ENCODE results near the gene UGGT2. TPM values are rescaled to one million over a fixed set of nuclear protein-coding genes. Genes with fewer than 3 reads are reported as not detected.
"Not testable (repeated sequence)": the region's sequence is repeated elsewhere in the genome, so short reads cannot be mapped to it uniquely, and the experiment has no call there.

The UGGT2 gene
- total RNA-seq, 2 experiments from 2014 or later, result not detected

- ChIA-PET CTCF (interaction anchor here (0.9 kb wide), 1 partner anchor 127 kb away, joined by 3 read pairs; no protein-coding TSS in a partner anchor), POLR2A (no interaction called here)
- H3K4me3 Mint-ChIP-seq, result no peak overlapping the region
- no peaks in the 10 kb centered on the region for H3K9me3 Mint-ChIP-seq
- no peak overlapping the region for H3K27ac Mint-ChIP-seq
- H3K4me1 Mint-ChIP-seq, result no peaks in the 10 kb centered on the region
- DNase-seq, result no peak
- H3K27me3 Mint-ChIP-seq, result no peaks in the 10 kb centered on the region
- H3K36me3 Mint-ChIP-seq (ENCODE audit: low read depth), result no peaks in the 10 kb centered on the region
Measured at GRCh38 chr13:95982144-95982543, 71.1 kb downstream of the UGGT2 start.

GRCh38 chr13:95972651-95973050 lies 80.5 kb downstream of the UGGT2 start:
- POLR2A ChIA-PET; H3K27ac Mint-ChIP-seq; H3K4me1 Mint-ChIP-seq; H3K36me3 Mint-ChIP-seq (ENCODE audit: low read depth); CTCF ChIA-PET; DNase-seq; H3K4me3 Mint-ChIP-seq; H3K9me3 Mint-ChIP-seq; H3K27me3 Mint-ChIP-seq: not testable (repeated sequence)

GRCh38 chr13:95970878-95971277 lies 82.3 kb downstream of the UGGT2 start:
- no peak overlapping the region for H3K27ac Mint-ChIP-seq
- CTCF ChIA-PET, result no interaction called here
- no peaks in the 10 kb centered on the region for H3K27me3 Mint-ChIP-seq
- no peaks in the 10 kb centered on the region for H3K36me3 Mint-ChIP-seq (ENCODE audit: low read depth)
- H3K4me3 Mint-ChIP-seq, result no peak overlapping the region
- H3K4me1 Mint-ChIP-seq, result no peaks in the 10 kb centered on the region
- H3K9me3 Mint-ChIP-seq, result no peaks in the 10 kb centered on the region
- DNase-seq, result no peak
- POLR2A ChIA-PET, result no interaction called here

GRCh38 chr13:95968906-95969305 lies 84.3 kb downstream of the UGGT2 start:
- ChIA-PET POLR2A (no interaction called here), CTCF (no interaction called here)

GRCh38 chr13:95957331-95957730 lies 95.9 kb downstream of the UGGT2 start:
- POLR2A ChIA-PET, result no interaction called here
- Mint-ChIP-seq H3K36me3 (ENCODE audit: low read depth) (no peaks in the 10 kb centered on the region), H3K9me3 (peaks cover 9% of the 10 kb centered on the region), H3K4me1 (no peaks in the 10 kb centered on the region), H3K27me3 (no peaks in the 10 kb centered on the region), H3K27ac (no peak overlapping the region), H3K4me3 (no peak overlapping the region)
- CTCF ChIA-PET, result no interaction called here
- no peak for DNase-seq

More at GRCh38 chr13:95968906-95969305, 84.3 kb downstream of the UGGT2 start:
- Mint-ChIP-seq H3K9me3 (no peaks in the 10 kb centered on the region), H3K4me1 (no peaks in the 10 kb centered on the region), H3K36me3 (ENCODE audit: low read depth) (no peaks in the 10 kb centered on the region), H3K27me3 (no peaks in the 10 kb centered on the region), H3K27ac (no peak overlapping the region), H3K4me3 (no peak overlapping the region)
- no peak for DNase-seq

- Mint-ChIP-seq H3K4me3 (no peak overlapping the region), H3K4me1 (no peaks in the 10 kb centered on the region)
Measured at GRCh38 chr13:95956589-95957148, 96.5 kb downstream of the UGGT2 start.

GRCh38 chr13:95955719-95956118 lies 97.5 kb downstream of the UGGT2 start:
- Mint-ChIP-seq H3K27ac (no peak overlapping the region), H3K9me3 (peaks cover 9% of the 10 kb centered on the region), H3K27me3 (no peaks in the 10 kb centered on the region), H3K4me3 (no peak overlapping the region), H3K4me1 (no peaks in the 10 kb centered on the region), H3K36me3 (ENCODE audit: low read depth) (no peaks in the 10 kb centered on the region)
- ChIA-PET CTCF (no interaction called here), POLR2A (no interaction called here)
- no peak for DNase-seq

More at GRCh38 chr13:95956589-95957148, 96.5 kb downstream of the UGGT2 start:
- Mint-ChIP-seq H3K9me3 (peaks cover 9% of the 10 kb centered on the region), H3K27ac (no peak overlapping the region), H3K36me3 (ENCODE audit: low read depth) (no peaks in the 10 kb centered on the region), H3K27me3 (no peaks in the 10 kb centered on the region)
- no peak for DNase-seq
- CTCF ChIA-PET, result no interaction called here
- POLR2A ChIA-PET, result no interaction called here

- Mint-ChIP-seq H3K4me3 (no peak overlapping the region), H3K9me3 (peaks cover 9% of the 10 kb centered on the region), H3K27ac (no peak overlapping the region), H3K36me3 (ENCODE audit: low read depth) (no peaks in the 10 kb centered on the region), H3K27me3 (no peaks in the 10 kb centered on the region), H3K4me1 (no peaks in the 10 kb centered on the region)
- ChIA-PET CTCF (no interaction called here), POLR2A (no interaction called here)
- DNase-seq, result no peak
Measured at GRCh38 chr13:95955255-95955654, 97.9 kb downstream of the UGGT2 start.

GRCh38 chr13:95954266-95954665 lies 98.9 kb downstream of the UGGT2 start:
- Mint-ChIP-seq H3K9me3 (peaks cover 3% of the 10 kb centered on the region), H3K4me1 (no peaks in the 10 kb centered on the region), H3K27ac (no peak overlapping the region), H3K36me3 (ENCODE audit: low read depth) (no peaks in the 10 kb centered on the region), H3K4me3 (no peak overlapping the region), H3K27me3 (no peaks in the 10 kb centered on the region)
- ChIA-PET POLR2A (no interaction called here), CTCF (no interaction called here)
- no peak for DNase-seq

GRCh38 chr13:95950103-95950502 lies 103.1 kb downstream of the UGGT2 start:
- CTCF ChIA-PET, result interaction anchor here (0.7 kb wide), 1 partner anchor 115 kb away, joined by 4 read pairs; no protein-coding TSS in a partner anchor
- no peaks in the 10 kb centered on the region for H3K27me3 Mint-ChIP-seq
- no peaks in the 10 kb centered on the region for H3K36me3 Mint-ChIP-seq (ENCODE audit: low read depth)
- no peak overlapping the region for H3K27ac Mint-ChIP-seq
- no peaks in the 10 kb centered on the region for H3K9me3 Mint-ChIP-seq
- no peak for DNase-seq
- no peaks in the 10 kb centered on the region for H3K4me1 Mint-ChIP-seq
- POLR2A ChIA-PET, result no interaction called here
- H3K4me3 Mint-ChIP-seq, result no peak overlapping the region

GRCh38 chr13:95948656-95949055 lies 104.5 kb downstream of the UGGT2 start:
- no peaks in the 10 kb centered on the region for H3K9me3 Mint-ChIP-seq
- H3K4me3 Mint-ChIP-seq, result no peak overlapping the region
- no peaks in the 10 kb centered on the region for H3K27me3 Mint-ChIP-seq
- no peaks in the 10 kb centered on the region for H3K4me1 Mint-ChIP-seq
- no peak overlapping the region for H3K27ac Mint-ChIP-seq
- H3K36me3 Mint-ChIP-seq (ENCODE audit: low read depth), result no peaks in the 10 kb centered on the region
- CTCF ChIA-PET, result no interaction called here
- DNase-seq, result no peak
- POLR2A ChIA-PET, result no interaction called here

GRCh38 chr13:95937714-95938320 lies 115.4 kb downstream of the UGGT2 start:
- POLR2A ChIA-PET, result no interaction called here
- Mint-ChIP-seq H3K36me3 (ENCODE audit: low read depth) (no peaks in the 10 kb centered on the region), H3K27ac (no peak overlapping the region), H3K4me3 (no peak overlapping the region), H3K27me3 (no peaks in the 10 kb centered on the region), H3K4me1 (no peaks in the 10 kb centered on the region), H3K9me3 (peaks cover 3% of the 10 kb centered on the region)
- CTCF ChIA-PET, result no interaction called here
- no peak for DNase-seq

GRCh38 chr13:95931300-95932025 lies 121.7 kb downstream of the UGGT2 start:
- Mint-ChIP-seq H3K9me3 (peaks cover 22% of the 10 kb centered on the region), H3K4me1 (no peaks in the 10 kb centered on the region), H3K36me3 (ENCODE audit: low read depth) (peaks cover 2% of the 10 kb centered on the region), H3K27me3 (no peaks in the 10 kb centered on the region), H3K27ac (no peak overlapping the region), H3K4me3 (no peak overlapping the region)
- DNase-seq, result no peak
- ChIA-PET CTCF (no interaction called here), POLR2A (no interaction called here)

GRCh38 chr13:95929430-95929829 lies 123.8 kb downstream of the UGGT2 start:
- Mint-ChIP-seq H3K27me3 (no peaks in the 10 kb centered on the region), H3K9me3 (peaks cover 22% of the 10 kb centered on the region), H3K27ac (no peak overlapping the region), H3K4me3 (no peak overlapping the region), H3K36me3 (ENCODE audit: low read depth) (peaks cover 2% of the 10 kb centered on the region), H3K4me1 (no peaks in the 10 kb centered on the region)
- POLR2A ChIA-PET, result no interaction called here
- DNase-seq, result no peak
- CTCF ChIA-PET, result interaction anchor here (0.5 kb wide), 1 partner anchor 439 kb away, joined by 3 read pairs; no protein-coding TSS in a partner anchor
